LHCN-M2 (cell line): ENCODE data around the gene ANO6. TPM values are rescaled to one million over a fixed set of nuclear protein-coding genes. Genes with fewer than 3 reads are reported as not detected.
"Not testable (repeated sequence)": the region's sequence is repeated elsewhere in the genome, so short reads cannot be mapped to it uniquely, and the experiment has no call there.

Source experiments
- DNase-seq: peaks from one replicate; pipeline ENCODE4 v3.0.0-alpha.2; 2012; ENCODE audit warnings: low read depth
- total RNA-seq: library from RNA; depleted of rRNA; stranded (reverse); fragments of >200 nt; gene quantifications from 2 replicates; pipeline ENCODE4 v1.2.3, GENCODE V29; 2014

Gene ANO6
- total RNA-seq, 1 experiment from 2014 or later: 50.0 TPM

DNA sequence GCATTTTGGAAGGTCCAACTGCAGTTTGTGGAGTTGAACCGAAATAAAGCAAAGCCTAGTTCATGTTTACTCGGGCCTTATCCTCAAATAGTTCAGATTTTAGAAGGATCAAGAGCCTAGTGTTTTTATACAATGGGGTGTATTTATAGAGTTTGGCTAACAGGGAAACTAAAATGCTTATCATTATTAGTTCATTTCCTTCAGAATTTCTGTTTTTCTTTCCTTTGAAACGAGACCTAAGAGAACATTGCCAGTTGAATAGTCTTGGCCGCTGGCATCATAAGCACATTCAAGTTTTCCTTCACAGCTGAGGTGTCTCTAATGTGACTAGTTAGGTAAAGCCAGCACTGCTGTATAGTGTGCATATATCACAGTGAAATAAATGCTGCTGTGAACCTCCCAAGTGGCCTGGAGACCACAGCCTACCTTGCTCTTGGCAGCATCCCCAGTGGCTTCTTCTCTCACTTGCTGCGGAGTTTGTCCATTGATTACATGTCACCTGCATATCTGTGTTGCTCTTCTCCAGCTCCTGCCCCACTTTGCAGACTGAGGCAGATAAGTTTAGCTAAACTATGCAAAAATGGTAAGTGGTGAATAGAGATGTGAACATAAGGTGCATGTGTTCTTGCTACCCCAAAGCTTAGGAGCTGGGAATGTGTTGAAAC is 88.8 kb downstream of the ANO6 start:
- no peak for DNase-seq

GRCh38 chr12:45305907-45306306 is 90.0 kb downstream of the ANO6 start:
- DNase-seq: no peak

DNA sequence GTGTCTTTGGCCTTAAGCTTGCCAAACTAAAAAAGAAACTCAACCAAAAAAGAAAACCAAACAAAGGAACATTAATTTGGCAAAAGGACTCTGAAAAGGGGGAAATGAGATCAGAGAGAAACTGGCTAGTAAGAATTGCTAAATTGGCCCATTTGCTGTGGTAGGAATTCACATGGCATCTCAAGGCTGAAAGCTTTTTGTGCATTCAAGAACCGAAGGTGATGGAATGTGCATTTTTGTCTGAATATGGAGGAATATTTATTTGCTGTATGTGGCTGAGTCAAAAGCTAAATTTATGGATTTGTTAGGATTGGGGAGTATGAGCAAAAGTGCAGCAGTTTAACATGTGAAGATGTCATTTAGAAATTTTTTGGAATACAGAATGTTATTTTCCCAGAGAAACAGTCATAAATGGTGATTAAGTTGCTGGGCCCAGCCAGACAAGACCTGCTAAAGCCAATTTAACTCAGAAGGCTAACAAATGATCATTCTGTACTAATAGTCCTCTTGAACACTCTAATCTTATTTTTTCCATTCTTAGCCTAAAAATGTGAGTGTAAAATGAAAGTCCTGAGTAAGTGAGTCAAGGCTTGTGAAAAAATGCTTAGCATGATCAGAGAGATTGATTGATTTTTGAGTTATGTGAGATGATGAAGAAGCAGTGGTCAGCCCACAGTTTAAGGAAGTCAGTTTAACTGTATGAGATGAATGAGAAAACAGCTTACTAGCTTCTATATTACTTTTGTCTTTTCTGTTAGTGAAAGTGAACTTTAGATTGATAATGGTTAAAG is 94.1 kb downstream of the ANO6 start:
- no peak for DNase-seq

GRCh38 chr12:45310627-45310968 is 94.7 kb downstream of the ANO6 start:
- DNase-seq: no peak

DNA sequence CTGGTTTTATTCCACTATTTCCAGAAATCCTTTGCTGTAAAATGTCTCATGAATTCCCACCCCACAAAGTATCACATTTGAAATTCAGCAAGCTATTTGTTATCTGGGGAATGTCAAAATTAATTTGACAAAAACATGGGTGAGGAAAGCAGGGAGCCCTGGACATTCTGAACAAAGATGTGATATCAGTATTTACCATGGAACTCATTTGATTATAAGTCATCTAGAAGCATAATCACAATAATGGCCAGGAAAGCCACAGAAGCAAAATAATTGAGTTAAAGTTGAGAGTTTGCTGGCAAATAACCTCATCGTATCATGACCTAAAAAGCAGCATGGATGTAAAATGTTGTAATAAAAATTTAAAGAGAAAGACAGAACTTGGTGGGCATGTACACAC is 96.1 kb downstream of the ANO6 start:
- DNase-seq: no peak

- DNase-seq: no peak
Measured at GRCh38 chr12:45314770-45315169, 98.9 kb downstream of the ANO6 start.

GRCh38 chr12:45315462-45315861 is 99.6 kb downstream of the ANO6 start:
- no peak for DNase-seq

DNA sequence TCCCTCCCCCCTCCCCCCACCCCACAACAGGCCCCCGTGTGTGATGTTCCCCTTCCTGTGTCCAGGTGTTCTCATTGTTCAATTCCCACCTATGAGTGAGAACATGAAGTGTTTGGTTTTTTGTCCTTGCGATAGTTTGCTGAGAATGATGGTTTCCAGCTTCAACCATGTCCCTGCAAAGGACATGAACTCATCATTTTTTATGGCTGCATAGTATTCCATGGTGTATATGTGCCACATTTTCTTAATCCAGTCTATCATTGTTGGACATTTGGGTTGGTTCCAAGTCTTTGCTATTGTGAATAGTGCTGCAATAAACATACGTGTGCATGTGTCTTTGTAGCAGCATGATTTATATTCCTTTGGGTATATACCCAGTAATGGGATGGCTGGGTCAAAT is 101.4 kb downstream of the ANO6 start:
- not testable (repeated sequence) for DNase-seq

DNA sequence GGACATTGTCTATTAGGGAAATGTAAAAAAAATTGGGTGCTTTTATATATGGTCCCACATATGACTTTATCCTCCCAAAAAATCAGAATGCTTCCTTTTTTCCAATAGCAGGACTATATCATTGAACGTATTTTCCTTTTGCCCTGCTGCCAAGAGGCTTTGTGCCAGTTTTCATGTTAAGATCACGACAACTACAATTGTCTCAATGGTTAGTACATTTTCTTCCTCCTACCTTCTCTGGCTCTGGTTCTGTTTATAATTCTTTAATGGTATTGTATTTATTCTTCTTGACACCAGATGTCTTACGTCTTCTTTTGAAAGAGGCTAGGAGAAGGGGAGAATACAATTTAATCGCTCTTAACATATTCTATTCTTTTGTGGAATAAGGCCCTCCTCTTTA is 106.9 kb downstream of the ANO6 start:
- DNase-seq: no peak

DNA sequence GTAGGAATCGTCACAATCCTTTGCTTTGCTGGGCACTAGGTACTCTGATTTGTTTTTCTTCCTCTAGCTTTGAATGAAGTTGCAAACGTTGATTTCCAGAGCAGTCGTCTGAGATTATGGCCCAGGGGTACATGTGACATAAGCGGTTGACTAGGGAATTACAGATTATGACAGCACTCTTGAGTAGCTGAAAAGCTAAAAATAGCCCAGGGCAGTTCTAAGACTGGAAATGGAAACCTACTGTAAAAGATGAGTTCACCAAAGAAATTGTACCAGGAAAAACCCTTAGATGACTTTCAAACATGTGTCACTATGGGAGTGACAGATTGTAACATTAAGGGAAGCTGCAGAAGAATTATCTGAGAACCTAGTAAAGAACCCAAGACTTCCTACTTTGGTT is 108.5 kb downstream of the ANO6 start:
- DNase-seq: peak; percentile 37

DNA sequence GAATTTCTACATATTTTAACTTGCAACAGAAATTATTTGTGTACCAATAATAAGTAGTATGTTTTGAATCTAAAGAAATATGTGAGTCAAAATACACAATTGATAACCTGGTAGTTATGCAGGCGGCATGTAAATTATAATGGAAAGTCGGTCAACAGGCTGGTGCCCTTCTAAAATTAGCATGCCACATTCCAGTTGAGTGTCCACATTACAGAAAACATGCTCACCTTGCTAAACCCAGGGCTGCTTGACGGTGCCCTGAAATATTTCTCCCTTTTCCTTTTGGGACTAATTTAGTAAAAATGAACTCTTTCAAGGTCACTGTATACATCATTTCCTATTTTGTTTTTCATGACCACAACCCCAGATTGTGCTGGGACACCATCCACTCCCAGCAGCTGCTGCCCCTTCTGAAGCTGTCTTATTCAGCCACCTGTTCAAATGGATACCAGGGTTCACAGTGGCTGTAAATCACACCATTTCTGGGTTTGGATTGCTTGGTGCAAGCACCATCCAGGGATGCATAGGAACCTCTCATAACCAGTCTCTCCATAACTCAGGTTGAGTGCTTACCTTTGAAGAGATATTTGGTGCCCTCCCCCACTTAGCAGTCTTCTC is 110.6 kb downstream of the ANO6 start:
- peak; percentile 88 for DNase-seq

- DNase-seq: no peak
Measured at GRCh38 chr12:45327823-45328383, 112.0 kb downstream of the ANO6 start.

- no peak for DNase-seq
Measured at GRCh38 chr12:45329238-45329637, 113.3 kb downstream of the ANO6 start.

GRCh38 chr12:45329702-45330101 is 113.8 kb downstream of the ANO6 start:
- DNase-seq: no peak

- no peak for DNase-seq
Measured at GRCh38 chr12:45331552-45331951, 115.7 kb downstream of the ANO6 start.

DNA sequence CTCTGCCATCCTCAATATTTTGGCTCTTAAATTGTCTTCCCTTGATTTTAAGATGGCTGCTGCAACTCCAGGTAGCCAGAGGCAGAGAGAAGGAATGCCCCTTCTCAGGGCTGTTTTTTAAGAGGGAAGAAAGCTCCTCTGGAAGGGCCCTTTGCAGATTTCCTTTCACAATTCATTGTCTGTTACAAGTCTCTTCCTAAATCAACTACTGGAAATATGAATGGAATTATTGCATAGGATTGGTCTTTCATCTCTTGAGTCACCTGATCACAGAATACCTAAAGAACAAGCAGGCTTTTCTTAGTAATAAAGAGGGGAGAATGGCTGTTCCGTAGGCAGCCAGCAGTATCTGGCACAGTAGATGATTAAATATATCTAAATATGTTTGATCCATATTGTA is 118.5 kb downstream of the ANO6 start:
- no peak for DNase-seq

- peak; percentile 90 for DNase-seq
Measured at GRCh38 chr12:45336331-45336730, 120.4 kb downstream of the ANO6 start.

GRCh38 chr12:45336762-45337596 is 121.1 kb downstream of the ANO6 start:
- peak; percentile 90 for DNase-seq

GRCh38 chr12:45337835-45338234 is 121.9 kb downstream of the ANO6 start:
- DNase-seq: no peak

DNA sequence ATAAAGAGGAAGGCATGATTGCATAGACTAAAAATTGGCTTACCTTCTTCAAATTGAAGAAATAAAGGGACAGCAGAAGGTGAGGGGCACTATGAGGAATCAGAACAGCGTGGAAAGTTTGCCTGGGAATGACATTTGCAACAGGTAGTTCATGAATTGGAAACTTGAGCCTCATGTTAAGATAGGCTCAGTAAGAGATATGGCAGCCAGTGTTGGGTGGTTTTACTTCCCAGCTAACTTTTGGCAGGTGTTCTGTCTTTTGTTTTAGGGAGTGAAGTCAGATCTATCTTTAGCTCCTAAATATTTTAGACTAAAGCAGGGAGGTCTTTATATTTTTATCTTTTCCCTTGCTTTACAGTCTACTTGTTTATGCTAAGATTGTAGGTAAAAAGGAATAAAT is 122.4 kb downstream of the ANO6 start:
- peak; percentile 5 for DNase-seq

GRCh38 chr12:45339035-45339434 is 123.1 kb downstream of the ANO6 start:
- no peak for DNase-seq

- no peak for DNase-seq
Measured at GRCh38 chr12:45342171-45342570, 126.3 kb downstream of the ANO6 start.
